GM06990 (cell line): ENCODE results near the gene KCTD20.

Experiments used
- DNase-seq: peaks from one replicate; pipeline ENCODE4 v3.0.0-alpha.2; 2011; ENCODE audit not compliant: insufficient read length; ENCODE audit errors: extremely low read depth
- H3K27me3 ChIP-seq: replicated peaks from 2 replicates; pipeline ENCODE4 v1.6.0; 2011; ENCODE audit warnings: low read length; ENCODE audit not compliant: control insufficient read depth, insufficient read depth
- H3K36me3 ChIP-seq: 2 replicates; pipeline ENCODE4 v1.5.1; 2011; ENCODE audit warnings: low read length; ENCODE audit not compliant: control insufficient read depth, insufficient read depth
- H3K4me3 ChIP-seq: replicated peaks from 2 replicates; pipeline ENCODE4 v1.5.1; 2011; ENCODE audit warnings: low read depth, mild to moderate bottlenecking, control low read depth, low read length
- CTCF ChIP-seq: IDR thresholded peaks from 2 replicates; pipeline ENCODE4 v1.5.1; 2011; ENCODE audit warnings: low read length, control low read depth, mild to moderate bottlenecking, inconsistent platforms; ENCODE audit not compliant: insufficient read depth, poor library complexity, severe bottlenecking

The KCTD20 gene

GRCh38 chr6:36533321-36533720 is 90.5 kb downstream of the KCTD20 start:
- no peaks in the 10 kb centered on the region; the same call in 1 of the 2 replicates for H3K36me3 ChIP-seq
- H3K4me3 ChIP-seq = no peak overlapping the region
- DNase-seq = no peak
- TF ChIP-seq CTCF = no peak
- H3K27me3 ChIP-seq = no peaks in the 10 kb centered on the region

- Histone ChIP-seq H3K36me3 (no peaks in the 10 kb centered on the region; the same call in none of the 2 replicates), H3K27me3 (no peaks in the 10 kb centered on the region), H3K4me3 (no peak overlapping the region)
- TF ChIP-seq CTCF = no peak
- no peak for DNase-seq
Measured at GRCh38 chr6:36536873-36537547, 94.2 kb downstream of the KCTD20 start.

- Histone ChIP-seq H3K27me3 (no peaks in the 10 kb centered on the region), H3K4me3 (no peak overlapping the region), H3K36me3 (no peaks in the 10 kb centered on the region; the same call in none of the 2 replicates)
- no peak for DNase-seq
- no peak for TF ChIP-seq CTCF
Measured at GRCh38 chr6:36539814-36540568, 97.2 kb downstream of the KCTD20 start.
